Omental fat pad (tissue), 4 donors: ENCODE data around the gene NKX2-2. TPM values are rescaled to one million over a fixed set of nuclear protein-coding genes. Genes with fewer than 3 reads are reported as not detected.

Source experiments
- ATAC-seq: fragments of 150-250 bp; one replicate; pipeline ENCODE4 v1.9.1; 2016; ENCODE audit warnings: mild to moderate bottlenecking, moderate library complexity; ENCODE audit not compliant: low FRiP score
- DNase-seq: peaks from one replicate; pipeline ENCODE4 v3.0.0-alpha.2; 2019; ENCODE audit warnings: low spot score
- total RNA-seq, 4 donors: library from RNA; depleted of rRNA; stranded (reverse); fragments of >200 nt; gene quantifications; one replicate each; pipeline ENCODE4 v1.1.0, GENCODE V29; 2016
- TF ChIP-seq, protein P1 (sequence below), 3 donors: fragments of 450-650 bp; IDR thresholded peaks; one replicate each; pipeline ENCODE4 v1.5.1; 2016 to 2017; ENCODE audit warnings: antibody characterized with exemption in 3 of 3, mild to moderate bottlenecking in 3 of 3, moderate library complexity in 2 of 3

The NKX2-2 gene
- total RNA-seq, 4 donors from 2014 or later: not detected

DNA sequence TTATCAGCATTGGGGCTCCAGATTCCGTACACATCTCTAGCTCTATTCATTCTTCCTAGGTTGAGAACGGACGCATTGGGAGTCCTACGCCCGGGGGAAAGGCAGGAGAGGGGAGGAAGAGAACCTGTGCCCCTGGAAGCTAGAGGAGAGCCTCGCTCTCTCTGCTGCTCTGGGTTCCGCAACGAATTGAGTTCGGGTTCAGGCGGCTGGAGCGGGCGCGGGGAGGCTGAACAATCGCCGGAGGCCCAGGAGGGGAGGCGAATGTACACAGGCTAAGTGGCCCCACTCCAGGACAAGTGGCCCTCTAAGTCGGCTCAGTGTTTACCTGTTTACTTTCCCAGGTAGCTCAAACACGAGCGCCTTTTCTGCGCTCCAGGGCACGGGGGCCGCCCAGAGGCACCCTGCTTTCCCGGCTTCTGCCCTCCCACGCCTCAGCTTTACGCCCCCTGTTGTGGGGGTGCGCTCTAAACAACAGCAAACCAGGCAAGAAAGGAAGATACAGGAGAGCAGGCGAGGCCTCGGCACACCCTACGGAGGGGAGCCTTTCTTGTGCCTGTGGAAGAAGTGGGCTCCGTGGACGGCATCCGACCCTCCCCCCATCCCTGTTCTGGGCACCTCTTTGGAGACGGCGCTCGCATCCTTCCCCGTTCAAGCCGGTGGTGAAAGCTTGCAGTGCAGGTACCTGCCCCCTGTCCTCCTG is 4.6 kb upstream of the NKX2-2 start:
- ATAC-seq: no peak

GRCh38 chr20:21517566-21518277 is 3.9 kb upstream of the NKX2-2 start:
- ATAC-seq (no peak), DNase-seq (no peak)
- TF ChIP-seq, protein P1, sequence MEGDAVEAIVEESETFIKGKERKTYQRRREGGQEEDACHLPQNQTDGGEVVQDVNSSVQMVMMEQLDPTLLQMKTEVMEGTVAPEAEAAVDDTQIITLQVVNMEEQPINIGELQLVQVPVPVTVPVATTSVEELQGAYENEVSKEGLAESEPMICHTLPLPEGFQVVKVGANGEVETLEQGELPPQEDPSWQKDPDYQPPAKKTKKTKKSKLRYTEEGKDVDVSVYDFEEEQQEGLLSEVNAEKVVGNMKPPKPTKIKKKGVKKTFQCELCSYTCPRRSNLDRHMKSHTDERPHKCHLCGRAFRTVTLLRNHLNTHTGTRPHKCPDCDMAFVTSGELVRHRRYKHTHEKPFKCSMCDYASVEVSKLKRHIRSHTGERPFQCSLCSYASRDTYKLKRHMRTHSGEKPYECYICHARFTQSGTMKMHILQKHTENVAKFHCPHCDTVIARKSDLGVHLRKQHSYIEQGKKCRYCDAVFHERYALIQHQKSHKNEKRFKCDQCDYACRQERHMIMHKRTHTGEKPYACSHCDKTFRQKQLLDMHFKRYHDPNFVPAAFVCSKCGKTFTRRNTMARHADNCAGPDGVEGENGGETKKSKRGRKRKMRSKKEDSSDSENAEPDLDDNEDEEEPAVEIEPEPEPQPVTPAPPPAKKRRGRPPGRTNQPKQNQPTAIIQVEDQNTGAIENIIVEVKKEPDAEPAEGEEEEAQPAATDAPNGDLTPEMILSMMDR (IDR thresholded peaks at IDR 0.05): no peak

More for the DNA sequence above, 4.6 kb upstream of the NKX2-2 start:
- TF ChIP-seq, protein P1 (IDR thresholded peaks at IDR 0.05): no peak
- DNase-seq: no peak

- TF ChIP-seq, protein P1 (IDR thresholded peaks at IDR 0.05): no peak
- DNase-seq (no peak), ATAC-seq (no peak)
Observed at GRCh38 chr20:21516861-21517565, 3.1 kb upstream of the NKX2-2 start.

- TF ChIP-seq, protein P1 (IDR thresholded peaks at IDR 0.05): no peak
- ATAC-seq (no peak), DNase-seq (no peak)
Observed at GRCh38 chr20:21516180-21516567, 2.3 kb upstream of the NKX2-2 start.

- no peak for DNase-seq
- TF ChIP-seq, protein P1 (IDR thresholded peaks at IDR 0.05): no peak
- no peak for ATAC-seq
Observed at GRCh38 chr20:21515300-21516179, 1.7 kb upstream of the NKX2-2 start.

- TF ChIP-seq, protein P1 (IDR thresholded peaks at IDR 0.05): no peak
- DNase-seq (no peak), ATAC-seq (no peak)
Observed at GRCh38 chr20:21514553-21515251, 838 bp upstream of the NKX2-2 start.
